Adipose tissue (tissue), 3 donors: ENCODE measurements around the gene INAVA. TPM values are rescaled to one million over a fixed set of nuclear protein-coding genes. Genes with fewer than 3 reads are reported as not detected.

Experiments
- H3K27ac ChIP-seq: one replicate; pipeline ENCODE4 v1.5.1; 2013; ENCODE audit warnings: low read depth, low read length
- WGBS, 3 donors: extraction: QIAGEN DNeasy Blood & Tissue Kit; methylation state at CpG; one replicate each; pipeline ENCODE4 v1.1.7; 2013; 5-methylcytosine and 5-hydroxymethylcytosine counted together
- polyA plus RNA-seq, 3 donors: library from polyadenylated mRNA; stranded (reverse); fragments of 200-250 nt; gene quantifications; one replicate each; pipeline ENCODE4 v1.2.3, GENCODE V29; 2013
- donor health status: healthy with polysubstance abuse.
- donor health status: Bipolar disorder and iron deficiency.
- donor health status: healthy.

INAVA gene
- 10 to 100 TPM in 1 of 3 donors, 1 to 10 TPM in 1, under 1 TPM in 1; 0.34 to 11.4 (median 2.2) TPM for polyA plus RNA-seq

GRCh38 chr1:200894712-200895442 lies at the start of gene INAVA:
Gene INAVA, plus strand, starts transcription at chr1:200894900. Its CDS starts 3,501 bp downstream, at chr1:200898401.
- 59 to 91% (median 91%) methylated on average over 15 of the region's 15 CpGs for WGBS, 3 donors
- H3K27ac ChIP-seq, result no peak within 1 kb of the TSS

- no peak overlapping the region for H3K27ac ChIP-seq
- WGBS, 3 donors, result 78 to 97% (median 80%) methylated on average over 4 of the region's 4 CpGs
Observed at GRCh38 chr1:200845360-200845759, 49.3 kb upstream of the INAVA start.

DNA sequence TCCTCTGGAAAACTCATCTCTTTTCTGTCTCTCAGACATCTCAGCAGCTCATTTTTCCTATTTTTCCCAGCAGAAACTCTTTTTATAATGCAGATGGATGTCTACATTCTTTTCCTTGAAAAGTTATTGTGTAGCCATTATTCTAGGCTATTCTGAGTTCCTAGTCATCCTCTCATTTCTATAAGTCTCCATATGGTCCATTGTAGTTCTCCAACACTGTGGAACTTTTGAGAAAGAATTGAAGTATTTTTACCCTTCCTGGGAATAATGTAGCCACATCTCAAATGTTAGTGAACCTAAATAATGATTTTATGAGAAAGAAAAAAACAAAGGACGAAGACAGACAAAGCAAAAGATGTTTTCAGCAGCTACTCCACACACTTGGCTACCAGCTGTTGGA lies 48.3 kb upstream of the INAVA start:
- 86 to 100% (median 97%) methylated on average over 1 of the region's 1 CpG for WGBS, 3 donors
- no peak overlapping the region for H3K27ac ChIP-seq

DNA sequence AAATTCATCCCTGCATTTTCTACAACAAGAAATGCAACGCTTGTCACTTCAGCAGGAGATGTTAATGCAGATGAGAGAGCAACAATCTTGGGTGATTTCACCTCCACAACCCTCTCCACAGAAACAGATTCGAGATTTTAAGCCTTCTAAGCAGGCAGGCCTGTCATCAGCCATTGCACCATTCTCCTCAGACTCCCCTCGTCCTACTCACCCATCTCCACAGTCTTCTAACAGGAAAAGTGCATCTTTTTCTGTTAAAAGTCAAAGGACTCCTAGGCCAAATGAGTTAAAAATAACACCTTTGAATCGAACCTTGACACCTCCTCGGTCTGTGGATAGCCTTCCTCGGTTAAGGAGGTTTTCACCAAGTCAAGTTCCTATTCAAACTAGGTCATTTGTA lies 45.3 kb upstream of the INAVA start:
- 83 to 92% (median 91%) methylated on average over 6 of the region's 6 CpGs for WGBS, 3 donors
- no peak overlapping the region for H3K27ac ChIP-seq

GRCh38 chr1:200850554-200850953 lies 44.1 kb upstream of the INAVA start:
- H3K27ac ChIP-seq, result no peak overlapping the region

GRCh38 chr1:200856716-200857357 lies 37.9 kb upstream of the INAVA start:
- 70 to 84% (median 78%) methylated on average over 2 of the region's 2 CpGs for WGBS, 3 donors
- H3K27ac ChIP-seq, result no peak overlapping the region

DNA sequence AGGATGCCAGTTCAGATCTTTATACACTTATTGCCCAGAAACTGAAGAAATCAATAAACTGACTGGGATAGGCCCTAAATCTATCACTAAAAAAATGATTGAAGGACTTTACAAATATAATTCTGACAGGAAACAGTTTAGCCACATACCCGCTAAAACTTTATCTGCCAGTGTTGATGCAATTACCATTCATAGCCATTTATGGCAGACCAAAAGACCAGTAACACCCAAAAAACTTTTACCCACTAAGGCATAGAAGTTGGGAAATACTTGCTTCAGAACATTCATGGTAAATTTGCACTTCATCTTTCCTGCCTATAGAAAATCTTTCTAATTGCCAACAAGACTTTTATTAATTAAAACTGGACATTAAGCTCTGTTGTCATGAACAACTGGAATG lies 36.9 kb upstream of the INAVA start:
- WGBS, 3 donors, result 50 to 89% (median 57%) methylated on average over 1 of the region's 1 CpG
- H3K27ac ChIP-seq, result no peak overlapping the region

DNA sequence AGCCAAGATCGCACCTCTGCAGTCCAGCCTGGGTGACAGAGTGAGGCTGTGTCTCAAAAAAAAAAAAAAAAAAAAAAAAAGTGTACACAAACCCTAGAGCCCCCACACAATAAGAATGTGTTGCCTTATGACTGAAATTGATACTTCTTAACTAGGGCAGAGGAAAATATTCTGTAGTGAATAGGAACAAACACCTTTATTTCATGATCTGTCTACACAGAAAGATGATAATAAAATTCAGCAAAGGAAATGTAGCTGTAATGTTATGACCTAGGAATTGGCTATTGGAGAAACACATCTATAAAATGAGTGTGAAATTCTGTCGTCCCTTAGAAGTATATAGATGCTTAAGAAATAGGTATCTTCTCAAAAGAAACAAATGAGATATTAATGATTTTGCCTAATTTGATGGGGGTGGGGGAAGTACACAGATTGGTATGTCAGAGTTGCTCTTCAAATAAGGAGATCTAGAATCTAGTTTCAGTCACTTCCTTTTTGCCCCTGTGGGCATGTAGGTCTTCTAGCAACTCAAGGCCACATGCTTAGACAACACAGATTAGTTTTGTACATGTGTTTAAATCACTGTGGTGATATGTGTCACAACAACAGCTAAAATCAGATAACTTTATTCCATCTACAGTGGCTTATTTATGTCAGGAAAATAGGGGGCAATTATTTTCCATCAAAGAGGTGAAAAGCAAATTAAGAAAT lies 32.6 kb upstream of the INAVA start:
- WGBS, 3 donors, result 86 to 91% (median 87%) methylated on average over 2 of the region's 2 CpGs
- H3K27ac ChIP-seq, result no peak overlapping the region

GRCh38 chr1:200862713-200863415 lies 31.8 kb upstream of the INAVA start:
- 86 to 91% (median 87%) methylated on average over 9 of the region's 9 CpGs for WGBS, 3 donors
- no peak overlapping the region for H3K27ac ChIP-seq

DNA sequence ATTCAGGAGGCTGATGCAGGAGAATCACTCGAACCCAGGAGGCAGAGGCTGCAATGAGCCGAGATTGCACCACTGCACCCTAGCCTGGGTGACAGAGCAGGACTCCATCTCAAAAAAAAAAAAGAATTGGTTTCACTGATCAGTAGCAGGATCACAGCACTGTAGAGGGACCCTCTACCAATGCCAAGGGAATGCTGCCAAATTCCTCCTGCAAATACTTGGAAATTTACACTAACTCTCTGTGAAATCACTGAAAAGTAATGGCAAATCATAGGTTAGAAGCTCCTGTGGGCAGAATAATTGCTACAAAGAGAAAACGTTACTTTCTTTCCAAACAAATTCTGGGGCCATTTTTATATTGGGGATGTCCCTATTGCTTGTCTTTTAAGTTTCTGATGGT lies 28.6 kb upstream of the INAVA start:
- 73 to 78% (median 76%) methylated on average over 3 of the region's 3 CpGs for WGBS, 3 donors
- no peak overlapping the region for H3K27ac ChIP-seq

- WGBS, 3 donors, result 33 to 53% (median 46%) methylated on average over 5 of the region's 5 CpGs
- H3K27ac ChIP-seq, result no peak overlapping the region
Observed at GRCh38 chr1:200866521-200866920, 28.2 kb upstream of the INAVA start.

GRCh38 chr1:200867018-200867811 lies 27.5 kb upstream of the INAVA start:
- no peak overlapping the region for H3K27ac ChIP-seq
- WGBS, 3 donors, result 56 to 62% (median 60%) methylated on average over 11 of the region's 11 CpGs

- no peak overlapping the region for H3K27ac ChIP-seq
- 61 to 87% (median 65%) methylated on average over 5 of the region's 5 CpGs for WGBS, 3 donors
Observed at GRCh38 chr1:200869376-200869752, 25.3 kb upstream of the INAVA start.

GRCh38 chr1:200869753-200870391 lies 24.8 kb upstream of the INAVA start:
- 85 to 90% (median 85%) methylated on average over 9 of the region's 9 CpGs for WGBS, 3 donors
- no peak overlapping the region for H3K27ac ChIP-seq

- no peak within 1 kb of the TSS for H3K27ac ChIP-seq
- 69 to 80% (median 71%) methylated on average over 20 to 23 of the region's 23 CpGs for WGBS, 3 donors
Observed at GRCh38 chr1:200872446-200873115, 22.1 kb upstream of the INAVA start, which contains the start of gene GPR25. Gene GPR25, plus strand, starts transcription at chr1:200872981. Its CDS starts 57 bp downstream, at chr1:200873038.

DNA sequence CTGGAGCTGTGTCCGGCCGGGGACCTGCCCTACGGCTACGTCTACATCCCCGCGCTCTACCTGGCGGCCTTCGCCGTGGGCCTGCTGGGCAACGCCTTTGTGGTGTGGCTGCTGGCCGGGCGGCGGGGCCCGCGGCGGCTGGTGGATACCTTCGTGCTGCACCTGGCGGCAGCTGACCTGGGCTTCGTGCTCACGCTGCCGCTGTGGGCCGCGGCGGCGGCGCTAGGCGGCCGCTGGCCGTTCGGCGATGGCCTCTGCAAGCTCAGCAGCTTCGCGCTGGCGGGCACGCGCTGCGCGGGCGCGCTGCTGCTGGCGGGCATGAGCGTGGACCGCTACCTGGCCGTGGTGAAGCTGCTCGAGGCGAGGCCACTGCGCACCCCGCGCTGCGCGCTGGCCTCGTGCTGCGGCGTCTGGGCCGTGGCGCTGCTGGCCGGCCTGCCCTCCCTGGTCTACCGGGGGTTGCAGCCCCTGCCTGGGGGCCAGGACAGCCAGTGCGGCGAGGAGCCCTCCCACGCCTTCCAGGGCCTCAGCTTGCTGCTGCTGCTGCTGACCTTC lies 21.5 kb upstream of the INAVA start:
- no peak overlapping the region for H3K27ac ChIP-seq
- WGBS, 3 donors, result 7 to 17% (median 10%) methylated on average over 37 to 61 of the region's 61 CpGs
